Measurements from ENCODE around the gene CBARP. TPM values are rescaled to one million over a fixed set of nuclear protein-coding genes. Genes with fewer than 3 reads are reported as not detected.

The CBARP gene
- total and polyA plus RNA-seq, 9 of the 15 experiments (the other 6 are each of a cell fraction or from before 2014, with no cell fraction given) = 0.03 to 8.9 (median 1.2) TPM; not detected in 1

- TF ChIP-seq EZH2 (IDR thresholded peaks at IDR 0.05; ENCODE audit: borderline replicate concordance, low read depth, low read length) (no peak), ELK1 (CRISPR knock-in tag; IDR thresholded peaks at IDR 0.05) (no peak), AFF4 (CRISPR knock-in tag; IDR thresholded peaks at IDR 0.05) (no peak), GTF3C2 (IDR thresholded peaks at IDR 0.05; ENCODE audit: borderline replicate concordance, extremely low read depth, insufficient read length) (no peak), ETS1 (conservative IDR thresholded peaks at IDR 0.05; ENCODE audit: control insufficient read depth, low read depth, low read length) (peak; percentile 36; the same call in 1 of the 2 replicates), SMARCC2 (IDR thresholded peaks at IDR 0.05; ENCODE audit: low read depth) (no peak), RBM22 (IDR thresholded peaks at IDR 0.05; ENCODE audit: low read depth, low read length, poor library complexity, severe bottlenecking) (peak; percentile 89), E2F6 (IDR thresholded peaks at IDR 0.05; ENCODE audit: borderline replicate concordance in 1 of 2, extremely low read depth in 1 of 2, insufficient read depth in 1 of 2, insufficient read length in 1 of 2, low read depth in 1 of 2, low read length in 1 of 2, poor library complexity in 1 of 2, severe bottlenecking in 1 of 2) (no peak), ZNF507 (tag; conservative IDR thresholded peaks at IDR 0.05) (no peak), LEF1 (IDR thresholded peaks at IDR 0.05) (no peak), NFE2 (IDR thresholded peaks at IDR 0.05; ENCODE audit: low read depth) (no peak), BRCA1 (IDR thresholded peaks at IDR 0.05) (no peak), BRCA1 (CRISPR knock-in tag; IDR thresholded peaks at IDR 0.05) (no peak)
These were observed 21.5 kb upstream of the CBARP start (continued) for GRCh38 chr19:1259206-1259875.

Data from K562 (cell line).